Activated T-cell treated with anti-CD3 and anti-CD28 coated beads for 1 hour (primary cell): ENCODE results near the gene ENDOD1.

Source experiments
- DNase-seq: peaks from one replicate; pipeline ENCODE4 v3.0.0-alpha.2; 2020; ENCODE audit warnings: low read depth

Gene ENDOD1

GRCh38 chr11:95144313-95145235 lies 54.9 kb downstream of the ENDOD1 start:
- DNase-seq: no peak

- no peak for DNase-seq
These were observed 55.9 kb downstream of the ENDOD1 start for GRCh38 chr11:95145430-95146060.

GRCh38 chr11:95147364-95147905 lies 57.8 kb downstream of the ENDOD1 start:
- DNase-seq: no peak

- DNase-seq: no peak
These were observed 58.8 kb downstream of the ENDOD1 start for GRCh38 chr11:95148406-95148805.

GRCh38 chr11:95148938-95149337 lies 59.3 kb downstream of the ENDOD1 start:
- DNase-seq: no peak

- no peak for DNase-seq
These were observed 60.2 kb downstream of the ENDOD1 start for GRCh38 chr11:95149651-95150364.

GRCh38 chr11:95150956-95151684 lies 61.5 kb downstream of the ENDOD1 start:
- peak; percentile 84 for DNase-seq

GRCh38 chr11:95152876-95153856 lies 63.5 kb downstream of the ENDOD1 start:
- no peak for DNase-seq

- DNase-seq: no peak
These were observed 64.2 kb downstream of the ENDOD1 start for GRCh38 chr11:95153857-95154246.

GRCh38 chr11:95154514-95154913 lies 64.9 kb downstream of the ENDOD1 start:
- peak; percentile 46 for DNase-seq

GRCh38 chr11:95155385-95155784 lies 65.7 kb downstream of the ENDOD1 start:
- DNase-seq: no peak

- no peak for DNase-seq
These were observed 66.6 kb downstream of the ENDOD1 start for GRCh38 chr11:95156133-95156721.

- no peak for DNase-seq
These were observed 67.4 kb downstream of the ENDOD1 start for GRCh38 chr11:95156916-95157541.

- DNase-seq: no peak
These were observed 68.2 kb downstream of the ENDOD1 start for GRCh38 chr11:95157824-95158223.

- DNase-seq: no peak
These were observed 71.6 kb downstream of the ENDOD1 start for GRCh38 chr11:95161248-95161647.

GRCh38 chr11:95163106-95163505 lies 73.5 kb downstream of the ENDOD1 start:
- DNase-seq: no peak

- DNase-seq: no peak
These were observed 76.0 kb downstream of the ENDOD1 start for GRCh38 chr11:95165638-95166037.

- no peak for DNase-seq
These were observed 77.1 kb downstream of the ENDOD1 start for GRCh38 chr11:95166781-95167180.

- DNase-seq: no peak
These were observed 80.6 kb downstream of the ENDOD1 start for GRCh38 chr11:95170294-95170693.
